Measurements from ENCODE around the gene KRT80. TPM values are rescaled to one million over a fixed set of nuclear protein-coding genes. Genes with fewer than 3 reads are reported as not detected.

Gene KRT80
- total RNA-seq, 3 donors from 2014 or later = 2.9 to 9.8 TPM; not detected in 1

- intact Hi-C loops (cut with DNase I; ENCODE audit: low total_unique reads) = no loop called here
- Histone ChIP-seq H3K27ac (peak overlapping the region in 1 of 2 donors; percentile 84), H3K4me1 (peaks cover 0 to 5% of the 10 kb centered on the region in 2 donors)
These were observed 27.2 kb downstream of the KRT80 start for GRCh38 chr12:52164624-52165023.

GRCh38 chr12:52162981-52163380 is 28.8 kb downstream of the KRT80 start:
- H3K9me3 ChIP-seq = no peaks in the 10 kb centered on the region
- intact Hi-C loops (cut with DNase I; ENCODE audit: low total_unique reads) = no loop called here
- DNase-seq (ENCODE audit: low spot score in 2 of 2) = no peak
- H3K36me3 ChIP-seq = no peaks in the 10 kb centered on the region
- TF ChIP-seq POLR2AphosphoS5 (IDR thresholded peaks at IDR 0.05) (no peak), POLR2A (IDR thresholded peaks at IDR 0.05) (no peak)
- TF ChIP-seq, protein P1, sequence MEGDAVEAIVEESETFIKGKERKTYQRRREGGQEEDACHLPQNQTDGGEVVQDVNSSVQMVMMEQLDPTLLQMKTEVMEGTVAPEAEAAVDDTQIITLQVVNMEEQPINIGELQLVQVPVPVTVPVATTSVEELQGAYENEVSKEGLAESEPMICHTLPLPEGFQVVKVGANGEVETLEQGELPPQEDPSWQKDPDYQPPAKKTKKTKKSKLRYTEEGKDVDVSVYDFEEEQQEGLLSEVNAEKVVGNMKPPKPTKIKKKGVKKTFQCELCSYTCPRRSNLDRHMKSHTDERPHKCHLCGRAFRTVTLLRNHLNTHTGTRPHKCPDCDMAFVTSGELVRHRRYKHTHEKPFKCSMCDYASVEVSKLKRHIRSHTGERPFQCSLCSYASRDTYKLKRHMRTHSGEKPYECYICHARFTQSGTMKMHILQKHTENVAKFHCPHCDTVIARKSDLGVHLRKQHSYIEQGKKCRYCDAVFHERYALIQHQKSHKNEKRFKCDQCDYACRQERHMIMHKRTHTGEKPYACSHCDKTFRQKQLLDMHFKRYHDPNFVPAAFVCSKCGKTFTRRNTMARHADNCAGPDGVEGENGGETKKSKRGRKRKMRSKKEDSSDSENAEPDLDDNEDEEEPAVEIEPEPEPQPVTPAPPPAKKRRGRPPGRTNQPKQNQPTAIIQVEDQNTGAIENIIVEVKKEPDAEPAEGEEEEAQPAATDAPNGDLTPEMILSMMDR (IDR thresholded peaks at IDR 0.05) = no peak
- no peak overlapping the region for H3K27ac ChIP-seq
- no peak overlapping the region for H3K4me3 ChIP-seq
- H3K27me3 ChIP-seq = no peaks in the 10 kb centered on the region
- peaks cover 0 to 5% of the 10 kb centered on the region in 2 donors for H3K4me1 ChIP-seq

More at GRCh38 chr12:52164624-52165023, 27.2 kb downstream of the KRT80 start:
- H3K27me3 ChIP-seq = no peaks in the 10 kb centered on the region
- H3K36me3 ChIP-seq = no peaks in the 10 kb centered on the region
- TF ChIP-seq POLR2AphosphoS5 (IDR thresholded peaks at IDR 0.05) = no peak
- TF ChIP-seq, protein P1 (IDR thresholded peaks at IDR 0.05) = no peak
- H3K9me3 ChIP-seq = no peaks in the 10 kb centered on the region
- H3K4me3 ChIP-seq = no peak overlapping the region
- no peak for DNase-seq (ENCODE audit: low spot score in 2 of 2)

DNA sequence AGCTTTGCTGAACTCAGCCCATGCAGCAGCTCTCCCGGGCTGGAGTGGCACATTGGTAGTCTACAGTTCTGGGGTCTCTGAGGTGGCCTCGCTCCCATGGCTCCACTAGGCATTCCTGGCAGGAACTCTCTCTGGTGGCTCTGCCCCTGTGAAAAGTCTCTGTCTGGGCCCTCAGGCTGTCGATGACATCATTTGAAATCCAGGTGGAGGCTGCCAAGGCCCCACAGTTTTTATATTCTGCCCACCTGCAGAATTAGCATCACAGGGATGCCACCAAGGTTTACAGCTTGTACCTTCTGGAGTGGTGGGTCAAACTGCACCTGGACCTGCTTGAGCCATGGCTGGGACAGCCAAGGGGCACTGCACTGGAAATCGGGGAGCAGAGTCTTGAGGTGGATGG is 31.6 kb downstream of the KRT80 start:
- TF ChIP-seq, protein P1 (IDR thresholded peaks at IDR 0.05) = no peak
- no peak for TF ChIP-seq POLR2AphosphoS5 (IDR thresholded peaks at IDR 0.05)
- TF ChIP-seq POLR2A (IDR thresholded peaks at IDR 0.05) = no peak
- Histone ChIP-seq H3K27ac (no peak overlapping the region), H3K4me3 (no peak overlapping the region), H3K36me3 (no peaks in the 10 kb centered on the region), H3K9me3 (no peaks in the 10 kb centered on the region), H3K27me3 (no peaks in the 10 kb centered on the region), H3K4me1 (peaks cover 0 to 5% of the 10 kb centered on the region in 2 donors)
- DNase-seq (ENCODE audit: low spot score in 2 of 2) = no peak
- intact Hi-C loops (cut with DNase I; ENCODE audit: low total_unique reads) = no loop called here

DNA sequence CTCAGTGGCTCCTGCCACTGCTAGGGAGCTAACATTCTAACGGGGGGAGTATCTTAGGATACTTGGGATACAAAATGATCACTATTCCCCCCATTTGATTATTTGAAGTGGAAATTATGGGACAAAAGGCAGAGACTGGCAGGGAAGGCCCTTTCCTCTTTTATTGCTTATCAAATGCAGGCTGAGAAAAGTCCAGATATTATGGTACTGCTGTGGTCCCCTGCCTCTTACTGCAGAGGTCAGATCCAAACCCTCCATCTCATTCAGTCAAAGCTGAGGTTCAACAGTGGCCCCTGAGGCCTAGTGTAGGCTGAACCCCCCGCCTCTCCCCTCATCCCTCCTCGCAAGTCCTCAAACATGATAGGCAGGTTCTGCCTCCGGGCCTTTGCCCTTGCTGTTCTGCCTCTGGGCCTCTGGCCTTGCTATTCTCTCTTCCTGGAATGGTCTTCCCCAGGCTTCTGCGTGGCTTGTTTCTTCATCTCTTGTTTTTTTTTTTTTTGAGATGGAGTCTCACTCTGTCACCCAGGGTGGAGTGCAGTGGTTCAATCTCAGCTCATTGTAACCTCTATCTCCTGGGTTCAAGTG is 34.2 kb downstream of the KRT80 start:
- Histone ChIP-seq H3K4me3 (no peak overlapping the region), H3K4me1 (no peaks in the 10 kb centered on the region), H3K9me3 (no peaks in the 10 kb centered on the region), H3K27me3 (no peaks in the 10 kb centered on the region), H3K27ac (peak overlapping the region; percentile 88 to 100), H3K36me3 (no peaks in the 10 kb centered on the region)
- TF ChIP-seq, protein P1 (IDR thresholded peaks at IDR 0.05) = no peak
- TF ChIP-seq POLR2A (IDR thresholded peaks at IDR 0.05) = no peak
- TF ChIP-seq POLR2AphosphoS5 (IDR thresholded peaks at IDR 0.05) = no peak
- intact Hi-C loops (cut with DNase I; ENCODE audit: low total_unique reads) = loop anchor here (5.0 kb wide), 1 partner anchor 170 kb away; no protein-coding TSS in a partner anchor
- DNase-seq (ENCODE audit: low spot score in 2 of 2) = no peak

DNA sequence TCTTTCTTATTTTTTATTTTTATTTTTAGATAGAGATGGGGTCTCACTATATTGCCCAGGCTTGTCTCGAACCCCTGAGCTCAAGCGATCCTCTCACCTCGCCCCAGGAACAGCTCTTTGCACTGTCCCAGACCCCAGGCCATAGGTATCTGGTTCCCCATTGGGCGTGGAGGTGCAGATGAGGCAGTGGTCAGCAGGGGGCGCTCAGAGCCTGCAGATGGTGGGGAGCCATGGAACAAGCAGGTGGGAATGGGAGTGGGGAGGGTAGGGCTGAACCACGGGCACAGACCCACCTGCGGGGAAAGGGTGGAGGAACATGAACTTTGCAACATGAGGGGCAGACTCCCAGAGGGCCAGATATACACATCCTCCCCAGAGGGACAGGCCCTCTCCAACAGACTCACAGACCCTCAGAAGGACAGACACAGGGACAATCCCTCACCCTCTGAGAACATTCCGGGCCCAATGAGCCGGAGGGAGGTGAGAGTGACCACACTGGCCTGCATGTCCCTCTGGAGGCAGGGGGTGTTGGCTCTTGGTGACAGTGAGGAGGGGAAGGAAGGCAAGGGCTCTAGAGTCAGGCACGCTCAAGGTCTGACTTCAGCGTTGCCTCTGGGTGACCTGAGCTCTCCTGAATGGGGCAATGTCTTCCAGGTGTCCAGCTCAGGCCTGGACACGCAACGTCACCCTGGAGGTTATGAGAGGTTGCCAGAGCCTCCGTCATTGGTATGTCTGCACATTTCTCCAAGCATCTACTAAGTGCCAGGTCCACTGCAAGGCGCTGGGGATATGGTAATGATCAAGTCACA is 34.9 kb downstream of the KRT80 start:
- TF ChIP-seq, protein P1 (IDR thresholded peaks at IDR 0.05) = peak; percentile 90 to 99 (median 96)
- TF ChIP-seq POLR2A (IDR thresholded peaks at IDR 0.05) = no peak
- peak in 2 of 3 donors; percentile 15 to 60 for TF ChIP-seq POLR2AphosphoS5 (IDR thresholded peaks at IDR 0.05)
- peaks cover under 1% of the 10 kb centered on the region in 2 donors for H3K4me1 ChIP-seq
- H3K36me3 ChIP-seq = no peaks in the 10 kb centered on the region
- no peaks in the 10 kb centered on the region for H3K27me3 ChIP-seq
- no peak overlapping the region for H3K4me3 ChIP-seq
- H3K27ac ChIP-seq = peak overlapping the region; percentile 88 to 100
- H3K9me3 ChIP-seq = no peaks in the 10 kb centered on the region
- peak; percentile 88 to 92 for DNase-seq (ENCODE audit: low spot score in 2 of 2)
- intact Hi-C loops (cut with DNase I; ENCODE audit: low total_unique reads) = loop anchor here (5.0 kb wide), 1 partner anchor 170 kb away; no protein-coding TSS in a partner anchor
